DMS153 (cell line): ENCODE measurements around the gene NHSL2.
A peak's percentile ranks its signal among the peaks of the same experiment; 100 is the strongest.
"Not testable (repeated sequence)": the region's sequence is repeated elsewhere in the genome, so short reads cannot be mapped to it uniquely, and the experiment has no call there.

ENCODE experiments used
- DNase-seq: peaks from one replicate; lab custom pipeline; 2025; lab: John Stamatoyannopoulos, UW

The NHSL2 gene

DNA sequence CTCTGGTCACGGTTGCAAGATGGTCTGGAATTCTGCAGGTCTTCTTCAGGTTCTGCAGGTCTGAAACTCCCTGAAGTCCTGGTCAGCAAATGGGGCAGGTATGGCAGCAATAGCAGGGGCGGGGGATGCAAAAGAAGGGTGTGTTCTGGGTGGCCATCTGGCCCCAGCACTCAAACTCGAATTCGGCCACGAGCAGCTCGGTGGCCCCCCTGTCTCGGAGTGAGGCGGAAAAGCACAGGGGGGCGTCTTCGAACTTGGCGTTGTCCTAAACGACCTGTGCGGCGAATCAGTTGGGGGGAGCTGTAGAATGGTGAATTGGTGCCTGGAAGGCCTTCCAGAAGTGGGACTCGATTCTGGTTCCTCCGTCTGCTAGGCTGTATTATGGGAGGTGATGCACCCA lies 219.0 kb downstream of the NHSL2 start:
- no peak for DNase-seq

DNA sequence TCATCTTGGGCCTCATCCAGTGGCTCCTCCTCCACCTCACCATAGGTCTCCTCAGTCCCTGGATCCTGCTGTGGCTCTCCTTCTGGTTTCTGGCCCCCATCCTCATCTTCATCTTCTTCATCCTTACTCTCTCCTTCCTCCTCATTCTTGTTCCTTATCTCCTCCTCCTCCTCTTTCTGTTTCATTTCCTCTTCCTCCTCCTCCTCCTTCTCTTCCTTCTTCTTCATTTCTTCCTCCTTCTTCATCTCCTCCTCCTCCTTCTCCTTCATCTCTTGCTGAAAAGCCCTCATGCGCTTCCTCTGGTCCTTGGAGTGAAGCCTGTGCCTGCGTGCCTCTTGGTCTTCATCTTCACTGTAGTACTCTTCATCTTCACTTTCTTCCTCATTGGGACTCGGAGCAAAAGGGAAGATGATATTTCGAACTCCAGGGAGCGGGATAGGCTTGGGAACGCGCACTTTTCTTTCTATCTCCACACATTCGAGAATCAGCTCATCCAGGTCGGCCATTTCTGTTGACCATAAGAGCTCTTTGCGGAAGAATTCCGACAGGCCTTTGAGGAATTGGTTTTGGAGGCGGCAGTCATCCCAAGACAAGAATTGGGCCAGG lies 219.6 kb downstream of the NHSL2 start:
- DNase-seq: no peak

DNA sequence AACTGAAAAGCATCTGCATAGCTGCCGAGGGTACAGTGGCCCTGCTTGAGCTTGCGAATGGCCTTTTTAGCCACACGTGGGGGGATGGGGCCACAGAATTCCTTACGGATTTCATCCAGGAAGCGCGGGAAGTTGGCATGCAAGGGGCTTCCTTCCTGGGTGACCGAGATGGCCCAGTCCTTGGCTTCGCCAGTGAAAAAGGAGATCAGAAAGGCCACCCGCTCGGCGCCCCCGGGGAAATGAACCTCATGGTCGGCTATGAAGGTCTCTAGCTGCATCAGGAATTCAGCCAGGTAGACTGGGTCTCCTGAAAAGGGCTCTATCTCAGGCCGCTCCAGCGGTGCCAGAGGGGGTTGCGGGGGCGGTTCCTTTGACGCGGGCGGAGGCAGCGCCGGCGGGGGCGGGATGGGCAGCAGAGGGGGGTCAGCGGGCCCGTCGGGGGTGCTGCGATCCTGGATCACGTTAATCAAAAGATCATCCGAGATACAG lies 220.2 kb downstream of the NHSL2 start:
- no peak for DNase-seq

DNA sequence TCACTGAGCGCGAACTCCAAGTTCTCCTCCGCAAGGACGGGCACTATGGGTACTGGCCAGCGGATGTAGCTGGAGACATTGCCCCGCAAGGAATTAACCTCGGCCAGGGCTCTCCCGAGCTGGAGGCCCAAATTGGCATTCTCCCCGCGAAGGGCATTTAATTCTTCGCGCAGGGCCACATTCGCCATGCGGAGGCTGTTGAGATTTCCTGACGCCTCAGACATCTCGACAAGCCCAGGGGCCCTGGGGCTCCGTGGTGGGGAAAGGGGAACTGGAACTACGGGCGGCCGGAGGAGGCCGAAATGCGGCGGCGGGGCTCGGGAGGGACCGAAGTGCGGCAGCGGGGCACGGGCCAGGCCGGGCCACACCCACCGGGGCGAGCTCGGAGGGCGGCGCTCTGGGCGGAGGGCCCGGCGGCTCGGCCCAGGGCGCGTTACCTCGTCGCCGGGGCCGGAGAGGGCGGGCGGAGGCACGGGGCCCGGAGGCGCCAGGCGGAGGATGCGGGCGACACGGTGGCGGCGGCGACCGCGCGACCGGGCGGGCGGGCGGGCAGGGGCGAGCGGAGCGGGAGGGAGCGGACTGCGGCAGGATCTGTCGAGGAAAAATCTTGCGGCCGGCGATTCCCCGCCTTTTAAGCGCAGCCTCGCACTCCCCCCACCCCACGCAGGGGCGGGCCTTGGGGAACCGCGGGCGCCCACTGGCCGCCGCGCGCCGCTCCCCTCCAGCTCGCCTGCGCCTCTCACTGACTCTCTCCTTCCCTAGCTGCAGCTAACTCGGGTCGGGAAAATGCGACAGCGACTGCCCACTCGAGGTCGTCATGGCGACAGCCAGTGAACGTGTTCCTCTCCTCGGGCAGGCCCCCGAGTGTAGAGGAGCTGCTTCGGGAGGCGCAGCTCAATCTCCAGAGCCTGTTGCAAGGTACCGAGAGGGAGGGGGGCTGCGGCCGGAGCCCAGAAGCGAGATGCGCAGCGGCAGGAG lies 221.0 kb downstream of the NHSL2 start, which contains the start of gene RTL5:
TSS of gene RTL5 (minus strand) at position 599 of the 978 bp plus-strand sequence.
- DNase-seq: peak; percentile 91

DNA sequence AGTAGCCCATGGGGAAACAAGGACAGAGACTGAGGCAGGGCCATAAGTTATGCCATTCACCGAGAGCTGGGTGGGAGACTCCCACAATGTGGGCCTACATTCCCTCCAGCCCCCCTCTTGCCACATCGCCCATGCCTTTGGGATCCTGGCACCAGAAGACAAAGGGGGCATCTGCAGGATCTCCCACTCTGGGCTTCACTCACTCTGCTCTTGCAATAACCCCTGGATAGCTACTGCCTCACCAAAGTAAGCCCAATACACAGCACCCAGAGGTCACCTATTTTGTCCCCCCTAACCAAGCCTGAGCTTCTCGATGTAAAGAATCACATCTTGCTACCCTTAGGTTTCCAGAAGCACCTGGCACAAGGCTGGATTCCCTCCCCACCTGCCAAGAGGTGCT lies 221.8 kb downstream of the NHSL2 start:
- no peak for DNase-seq

DNA sequence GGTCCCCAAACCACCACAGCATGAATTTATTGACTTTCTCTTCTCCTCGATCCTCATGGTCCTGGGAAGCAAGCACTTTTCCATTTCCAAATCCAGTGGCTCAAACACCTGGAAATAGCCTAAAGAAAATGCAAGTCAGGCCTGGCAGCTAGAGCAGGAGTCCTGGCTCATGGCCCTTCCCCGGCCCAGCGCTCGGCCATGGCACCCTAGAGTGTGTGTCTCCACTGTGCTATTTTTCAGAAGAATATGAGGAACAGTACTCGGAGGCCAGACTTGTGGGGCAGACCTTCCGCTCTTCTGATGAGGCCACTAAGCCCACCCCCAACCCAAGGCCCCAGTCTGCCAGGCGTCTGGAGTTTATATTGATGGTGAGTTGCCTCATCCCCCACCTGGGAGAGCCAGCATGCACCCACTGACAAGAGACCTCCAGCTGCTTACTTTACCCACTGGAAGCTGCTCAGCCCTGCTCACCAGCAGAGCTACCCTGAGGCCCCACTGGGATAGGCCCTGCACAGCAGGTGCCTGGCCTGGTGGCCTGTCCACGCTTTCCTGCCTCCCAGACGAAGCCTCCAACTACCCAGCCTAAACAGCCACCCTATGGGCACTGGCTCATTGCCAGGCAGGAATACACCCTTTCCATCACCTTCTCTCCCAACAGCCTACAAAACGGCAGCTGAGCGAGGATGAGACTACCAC lies 223.4 kb downstream of the NHSL2 start:
- DNase-seq: no peak

DNA sequence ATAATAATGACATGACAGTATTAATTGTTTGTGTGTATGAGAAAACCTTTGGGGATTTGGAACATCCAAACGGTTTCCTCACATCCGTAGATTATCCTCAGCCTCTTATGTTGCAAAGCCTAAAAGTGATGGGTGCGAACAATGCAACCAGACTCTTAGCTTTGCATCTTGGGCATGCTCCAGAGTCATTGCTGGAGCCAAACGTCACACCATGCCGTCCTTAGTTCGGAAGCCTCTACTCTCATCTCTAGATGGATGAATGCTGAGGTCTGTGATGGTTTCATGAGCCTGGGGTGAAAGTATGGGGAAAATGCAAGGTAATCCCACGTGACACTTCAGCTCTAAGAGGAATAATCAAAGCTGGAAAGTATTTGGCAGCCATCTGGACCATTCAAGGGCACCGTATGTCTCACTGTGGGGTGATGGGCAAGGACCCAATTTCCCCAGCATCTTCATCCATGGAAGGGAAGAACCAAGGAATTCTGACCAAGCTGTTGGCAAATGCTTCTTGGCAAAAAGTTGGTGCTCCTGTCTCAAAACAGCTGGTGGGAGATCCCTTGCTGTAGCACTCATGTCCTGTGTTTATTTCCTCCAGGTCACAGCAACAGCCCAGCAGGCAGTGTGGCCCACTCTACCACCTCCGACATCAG lies 227.3 kb downstream of the NHSL2 start:
- no peak for DNase-seq

DNA sequence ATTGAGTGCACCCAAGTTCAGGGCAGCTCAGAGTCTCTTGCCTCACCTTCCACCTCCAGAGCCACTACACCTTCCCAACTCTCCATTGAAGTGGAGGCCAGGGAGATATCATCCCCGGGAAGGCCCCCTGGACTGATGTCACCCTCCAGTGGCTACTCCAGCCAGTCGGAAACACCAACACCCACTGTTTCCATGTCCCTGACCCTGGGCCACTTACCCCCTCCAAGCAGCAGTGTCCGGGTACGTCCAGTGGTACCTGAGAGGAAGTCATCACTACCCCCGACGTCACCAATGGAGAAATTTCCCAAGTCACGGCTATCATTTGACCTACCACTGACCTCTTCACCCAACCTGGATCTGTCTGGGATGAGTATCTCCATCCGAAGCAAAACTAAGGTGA lies 228.9 kb downstream of the NHSL2 start:
- no peak for DNase-seq

DNA sequence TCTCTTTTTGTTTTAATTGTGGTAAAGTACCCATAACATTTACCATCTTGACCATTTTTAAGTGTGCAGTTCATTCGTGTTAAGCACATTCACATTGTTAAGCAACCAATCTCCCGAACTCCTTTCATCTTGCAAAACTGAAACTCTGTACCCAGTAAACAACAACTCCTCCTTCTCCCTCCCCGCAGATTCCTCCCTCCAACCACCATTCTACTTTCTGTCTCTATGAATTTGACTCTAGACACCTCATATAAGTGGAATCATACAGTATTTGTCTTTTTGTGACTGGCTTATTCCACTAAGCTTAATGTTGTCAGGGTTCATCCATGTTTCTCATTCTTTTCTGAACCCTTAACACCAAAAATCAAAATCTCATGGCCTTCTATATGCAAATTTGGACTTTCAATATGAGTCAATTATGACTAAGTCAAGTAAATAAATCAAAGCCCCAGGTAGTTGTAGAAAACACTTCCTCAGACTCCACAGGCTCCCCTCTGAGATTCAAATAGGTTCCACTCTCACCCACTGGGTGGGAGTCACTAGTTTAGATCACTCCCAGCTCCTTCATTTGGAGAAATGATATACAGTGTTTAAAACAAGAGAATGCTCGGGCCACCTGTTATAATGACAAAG lies 230.8 kb downstream of the NHSL2 start:
- no peak for DNase-seq

DNA sequence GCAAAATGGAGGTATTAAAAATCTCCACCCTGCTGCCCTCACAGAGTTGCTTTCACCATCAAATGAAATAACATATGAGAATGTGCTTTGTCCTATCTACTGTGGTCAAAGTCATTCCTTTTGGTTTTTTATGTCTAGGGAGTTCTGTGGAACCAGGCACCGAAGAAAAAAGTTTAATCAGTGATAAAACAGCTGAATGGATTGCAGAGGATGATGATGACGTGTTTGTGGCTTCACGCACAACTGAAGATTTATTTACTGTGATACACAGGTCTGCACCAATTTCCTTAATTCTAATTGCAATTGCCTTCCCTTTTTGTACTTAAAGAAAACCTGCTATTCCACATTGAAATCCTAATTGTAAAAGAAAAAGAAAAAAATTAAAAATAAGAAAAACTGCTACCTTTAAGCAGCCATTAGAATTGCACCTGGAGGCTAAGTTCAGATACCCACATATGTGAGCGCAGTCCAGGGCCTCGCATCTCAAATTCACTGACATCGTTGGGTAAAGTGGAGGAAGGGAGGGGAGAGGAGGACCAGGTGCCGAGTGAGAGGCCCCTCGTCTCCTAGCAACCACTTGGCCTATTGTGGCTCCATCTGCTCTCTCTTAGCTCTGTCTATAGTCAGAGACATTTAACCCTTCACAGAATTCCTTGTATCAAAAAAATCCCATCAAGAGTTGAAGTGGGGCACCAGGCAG lies 231.6 kb downstream of the NHSL2 start:
- peak; percentile 86 for DNase-seq

DNA sequence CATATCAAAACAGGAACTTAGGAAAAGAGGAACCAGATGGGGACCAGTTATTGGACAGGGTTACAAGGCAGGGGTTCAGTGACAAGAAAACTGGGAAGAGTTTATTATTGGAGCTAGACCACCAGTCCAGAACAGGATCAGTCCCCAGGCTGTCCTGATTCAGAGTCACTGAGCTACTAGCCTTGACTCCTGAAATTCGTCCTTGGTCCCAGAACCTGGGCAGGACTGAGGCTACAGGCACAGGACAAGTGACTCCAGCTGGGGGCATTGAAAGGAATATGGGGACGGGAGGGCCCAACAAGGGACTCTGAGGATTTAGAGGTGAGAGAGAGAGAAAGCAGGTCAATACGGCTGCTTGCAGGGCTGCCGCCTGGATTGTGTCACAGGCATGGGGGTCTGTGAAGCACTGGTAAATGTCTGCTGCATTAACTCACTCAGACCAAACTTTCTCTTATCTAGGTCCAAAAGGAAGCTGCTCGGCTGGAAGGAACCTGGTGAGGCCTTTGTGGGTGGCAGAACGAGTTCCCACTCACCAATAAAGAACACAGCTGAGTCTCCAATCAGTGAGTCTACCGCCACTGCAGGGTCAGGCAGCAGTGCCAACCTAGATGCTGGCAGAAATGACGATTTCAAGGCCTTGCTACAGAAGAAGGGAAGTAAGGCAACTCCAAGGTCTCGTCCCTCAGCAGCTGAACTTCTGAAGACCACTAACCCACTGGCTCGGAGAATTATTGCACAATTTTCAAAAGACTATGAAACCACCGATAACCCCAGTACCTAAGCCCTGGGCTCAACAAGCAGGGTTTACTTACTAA lies 232.4 kb downstream of the NHSL2 start:
- DNase-seq: no peak

DNA sequence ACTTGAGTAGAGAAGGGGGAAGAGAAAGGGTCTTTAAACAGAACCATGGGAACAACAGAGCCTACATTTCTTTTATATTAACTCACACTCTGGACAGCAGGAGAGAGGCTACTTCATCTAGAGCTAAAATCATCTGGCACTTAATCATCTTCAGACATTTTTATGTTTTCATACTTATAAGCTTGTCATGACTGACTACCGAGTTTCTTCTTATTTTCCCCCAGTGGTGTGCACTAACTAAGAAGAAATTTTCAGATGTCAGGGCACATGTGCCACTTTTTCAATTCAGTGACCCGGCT lies 232.9 kb downstream of the NHSL2 start:
- DNase-seq: no peak

DNA sequence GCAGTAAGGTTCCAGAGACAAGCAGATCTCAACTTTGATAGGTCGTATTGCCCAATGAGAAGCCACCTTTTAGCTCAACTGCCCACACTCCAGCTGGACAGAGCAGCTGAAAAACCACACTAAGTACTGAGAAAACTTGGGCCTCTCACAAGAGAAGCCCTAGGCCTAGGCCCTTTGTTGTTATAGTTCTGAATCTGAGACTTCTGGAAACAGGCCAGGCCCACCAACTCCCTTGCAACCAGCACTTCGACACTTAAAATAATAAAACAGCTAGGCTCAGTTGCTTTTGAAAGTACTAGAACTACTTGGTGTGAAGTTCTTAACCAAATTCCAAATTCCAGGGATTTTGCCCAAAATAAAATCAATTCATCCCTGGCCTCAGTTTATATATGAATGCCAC lies 234.5 kb downstream of the NHSL2 start:
- no peak for DNase-seq

DNA sequence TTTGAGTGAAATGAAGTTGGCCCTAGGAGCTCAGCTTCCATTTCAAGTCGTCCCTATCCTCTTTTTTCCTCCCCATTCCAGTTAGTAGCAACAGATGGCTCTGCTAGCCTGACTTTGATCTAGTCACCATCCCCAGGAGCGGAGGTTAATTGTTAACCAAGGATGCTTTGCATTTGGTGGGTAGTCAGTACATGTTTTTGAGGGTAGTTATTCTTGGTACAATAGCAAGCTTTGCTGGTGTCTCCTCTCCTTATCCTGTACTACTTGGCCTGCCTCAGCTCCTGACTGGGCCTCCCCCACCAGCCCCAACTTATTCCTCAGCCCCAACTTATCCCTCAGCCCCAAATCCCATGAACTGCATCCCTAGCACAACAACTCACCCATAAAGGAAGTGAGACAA lies 235.9 kb downstream of the NHSL2 start:
- no peak for DNase-seq

DNA sequence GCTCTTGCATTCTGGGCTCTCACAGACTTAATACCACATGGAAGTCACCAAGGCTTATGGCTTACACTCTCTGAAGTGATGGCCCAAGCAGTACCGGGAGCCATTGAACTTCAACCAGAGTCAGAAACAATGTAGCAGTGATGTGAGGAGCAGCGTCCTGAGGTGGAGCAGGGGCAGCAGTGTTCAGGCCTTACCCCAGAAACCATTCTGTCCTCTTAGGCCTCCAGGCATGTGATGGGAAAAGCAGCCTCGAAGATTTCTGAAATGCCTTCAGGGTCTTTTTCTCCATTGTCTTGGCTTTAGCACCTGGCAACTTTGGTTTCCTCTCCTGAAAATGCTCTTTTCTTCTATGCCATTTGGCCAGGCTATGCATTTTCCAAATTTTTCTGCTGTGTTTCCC lies 248.1 kb downstream of the NHSL2 start:
- no peak for DNase-seq

DNA sequence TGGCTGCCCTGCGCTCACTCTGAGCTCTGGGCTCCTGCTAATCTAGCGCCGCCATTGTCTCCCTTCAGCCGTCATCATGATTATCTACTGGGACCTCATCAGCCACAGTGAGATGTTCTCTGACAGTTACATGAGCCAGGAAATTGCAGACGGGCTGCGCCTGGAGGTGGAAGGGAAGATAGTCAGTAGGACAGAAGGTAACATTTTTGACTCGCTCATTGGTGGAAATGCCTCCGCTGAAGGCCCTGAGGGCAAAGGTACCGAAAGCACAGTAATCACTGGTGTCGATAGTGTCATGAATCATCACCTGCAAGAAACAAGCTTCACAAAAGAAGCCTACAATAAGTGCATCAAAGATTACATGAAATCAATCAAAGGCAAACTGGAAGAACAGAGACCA lies 249.1 kb downstream of the NHSL2 start:
- DNase-seq: no peak

DNA sequence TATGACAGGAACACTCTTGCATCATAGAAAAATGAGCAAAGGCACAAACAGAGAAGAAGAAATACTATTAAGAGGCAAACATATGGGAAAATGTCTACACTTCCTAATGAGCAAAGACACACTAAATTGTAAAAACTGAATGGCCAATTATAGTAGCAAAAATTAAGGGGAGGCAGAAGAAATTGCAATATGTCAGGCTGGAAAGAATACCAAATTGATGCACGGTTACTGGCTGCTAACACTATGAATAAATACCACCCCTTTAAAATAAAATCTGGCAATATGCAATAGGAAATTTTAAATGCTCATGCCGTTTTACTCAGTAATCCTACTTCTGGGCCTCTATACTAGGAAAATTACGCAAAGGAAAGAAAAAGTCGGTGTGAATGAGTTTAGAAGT lies 254.9 kb downstream of the NHSL2 start:
- DNase-seq: no peak

DNA sequence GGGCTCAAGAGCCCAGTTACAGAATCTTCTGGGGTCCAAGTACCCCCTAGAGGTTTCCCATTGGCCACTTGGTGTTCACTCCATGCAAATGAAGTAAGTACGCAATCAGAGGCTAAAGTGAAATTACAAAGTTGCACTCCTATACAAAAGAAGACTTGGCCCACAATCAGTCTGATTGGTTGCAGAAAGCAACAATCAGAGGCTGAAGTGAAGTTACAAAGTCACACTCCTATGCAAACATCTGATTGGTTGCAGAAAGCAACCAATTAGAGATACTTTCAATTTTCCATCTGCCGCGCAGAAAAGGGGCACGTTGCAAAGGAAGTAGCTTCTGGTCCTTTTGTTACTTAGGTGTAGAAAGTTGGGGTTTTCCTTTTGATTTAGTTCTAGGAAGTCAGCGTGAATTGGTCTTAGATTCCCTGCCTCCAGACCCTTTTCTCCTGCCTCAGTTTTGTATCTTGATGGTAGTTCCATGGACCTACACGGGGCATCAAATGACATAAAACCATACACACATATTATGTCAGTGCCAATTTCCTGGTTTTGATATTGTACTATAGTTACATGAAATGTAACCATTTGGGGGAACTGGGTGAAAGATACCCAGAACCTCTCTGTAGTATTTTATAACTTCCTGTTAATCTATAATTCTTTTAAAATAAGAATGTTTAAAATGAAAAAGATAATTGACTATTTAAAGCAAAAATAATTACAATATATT lies 258.5 kb downstream of the NHSL2 start:
- DNase-seq: no peak

DNA sequence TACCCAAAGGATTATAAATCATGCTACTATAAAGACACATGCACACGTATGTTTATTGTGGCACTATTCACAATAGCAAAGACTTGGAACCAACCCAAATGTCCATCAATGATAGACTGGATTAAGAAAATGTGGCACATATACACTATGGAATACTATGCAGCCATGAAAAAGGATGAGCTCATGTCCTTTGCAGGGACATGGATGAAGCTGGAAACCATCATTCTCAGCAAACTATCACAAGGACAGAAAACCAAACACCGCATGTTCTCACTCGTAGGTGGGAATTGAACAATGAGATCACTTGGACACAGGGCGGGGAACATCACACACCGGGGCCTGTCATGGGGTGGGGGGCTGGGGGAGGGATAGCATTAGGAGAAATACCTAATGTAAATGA lies 265.6 kb downstream of the NHSL2 start:
- DNase-seq: not testable (repeated sequence)

DNA sequence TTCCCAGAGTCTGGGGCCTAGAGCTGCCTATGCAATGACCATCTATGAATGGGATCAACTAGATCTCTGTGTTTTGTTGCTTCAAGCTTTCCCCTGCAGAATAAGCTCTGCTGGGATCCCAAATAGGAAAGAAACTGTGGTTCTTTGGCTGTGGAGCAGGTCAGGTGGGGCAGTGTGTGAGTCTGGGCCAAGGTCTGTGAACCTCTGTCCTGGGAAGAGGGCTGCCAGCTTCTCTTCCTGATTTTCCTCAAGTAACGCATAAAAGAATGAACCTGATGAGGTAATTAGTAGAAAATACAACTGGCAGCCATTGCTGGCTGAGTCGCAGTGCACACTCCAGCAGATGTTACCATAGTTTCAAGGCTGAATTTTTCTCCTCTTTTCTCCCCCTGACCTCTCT lies 266.3 kb downstream of the NHSL2 start:
- DNase-seq: no peak
